ENCODE data around the gene GTF3C4. TPM values are rescaled to one million over a fixed set of nuclear protein-coding genes. Genes with fewer than 3 reads are reported as not detected.

The GTF3C4 gene
- total RNA-seq, 2 donors from 2014 or later: 16.0 to 17.3 TPM

DNA sequence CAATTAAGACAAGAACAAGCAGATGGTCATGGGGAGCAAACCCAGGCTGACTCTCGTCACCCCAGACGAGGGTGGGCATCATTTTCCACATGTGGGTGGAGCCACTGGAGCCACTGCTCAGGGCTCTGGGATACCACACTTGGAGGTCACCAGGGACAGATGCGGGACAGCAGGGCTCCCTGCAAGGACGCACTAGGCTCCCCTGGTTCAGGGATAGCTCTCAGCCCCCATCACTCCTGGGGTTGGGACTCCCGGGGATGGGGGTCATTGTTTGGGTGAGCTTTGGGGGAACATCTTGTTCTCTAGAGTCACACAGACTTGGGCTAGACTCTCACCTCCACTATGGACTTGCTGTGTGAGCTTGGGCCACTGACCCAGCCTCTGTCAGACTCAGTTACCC is 57.8 kb downstream of the GTF3C4 start:
- Histone ChIP-seq H3K4me3 (no peak overlapping the region), H3K36me3 (no peaks in the 10 kb centered on the region), H3K4me1 (replicated peaks) (no peaks in the 10 kb centered on the region), H3K9me3 (no peaks in the 10 kb centered on the region), H3K27me3 (replicated peaks; ENCODE audit: insufficient read depth) (no peaks in the 10 kb centered on the region), H3K27ac (no peak overlapping the region)
- 88% methylated on average over 4 of the region's 5 CpGs for WGBS
- no peak for TF ChIP-seq CTCF (IDR thresholded peaks at IDR 0.05)
- no peak for TF ChIP-seq POLR2AphosphoS5 (IDR thresholded peaks at IDR 0.05)
- TF ChIP-seq POLR2A (IDR thresholded peaks at IDR 0.05): no peak
- intact Hi-C loops (cut with DNase I): no loop called here
- DNase-seq (ENCODE audit: low spot score): no peak

DNA sequence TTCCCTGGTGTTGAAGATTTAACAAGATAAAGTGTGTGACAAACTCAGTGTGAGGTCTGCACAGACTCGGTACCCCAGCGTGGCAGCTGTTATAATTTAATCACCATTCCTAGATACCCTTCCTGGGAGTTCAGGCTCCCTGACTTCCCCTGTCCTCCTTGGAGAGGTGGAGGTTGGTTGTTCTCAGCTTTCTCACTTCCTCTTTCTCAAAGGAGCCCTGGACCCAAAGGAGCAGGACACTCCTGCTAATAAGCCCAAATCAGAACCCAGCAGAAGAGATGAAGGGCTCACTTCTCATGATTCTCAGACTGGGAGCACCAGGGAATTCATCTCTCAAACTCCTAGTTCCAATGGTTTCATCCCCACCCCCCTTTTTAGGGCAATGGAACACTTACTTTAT is 58.2 kb downstream of the GTF3C4 start:
- H3K36me3 ChIP-seq: no peaks in the 10 kb centered on the region
- no peaks in the 10 kb centered on the region for H3K27me3 ChIP-seq (replicated peaks; ENCODE audit: insufficient read depth)
- no peak overlapping the region for H3K27ac ChIP-seq
- no peaks in the 10 kb centered on the region for H3K9me3 ChIP-seq
- TF ChIP-seq POLR2A (IDR thresholded peaks at IDR 0.05): no peak
- TF ChIP-seq POLR2AphosphoS5 (IDR thresholded peaks at IDR 0.05): no peak
- TF ChIP-seq CTCF (IDR thresholded peaks at IDR 0.05): no peak
- H3K4me3 ChIP-seq: no peak overlapping the region
- 67% methylated on average over 2 of the region's 2 CpGs for WGBS
- intact Hi-C loops (cut with DNase I): no loop called here
- no peak for DNase-seq (ENCODE audit: low spot score)
- H3K4me1 ChIP-seq (replicated peaks): no peaks in the 10 kb centered on the region

DNA sequence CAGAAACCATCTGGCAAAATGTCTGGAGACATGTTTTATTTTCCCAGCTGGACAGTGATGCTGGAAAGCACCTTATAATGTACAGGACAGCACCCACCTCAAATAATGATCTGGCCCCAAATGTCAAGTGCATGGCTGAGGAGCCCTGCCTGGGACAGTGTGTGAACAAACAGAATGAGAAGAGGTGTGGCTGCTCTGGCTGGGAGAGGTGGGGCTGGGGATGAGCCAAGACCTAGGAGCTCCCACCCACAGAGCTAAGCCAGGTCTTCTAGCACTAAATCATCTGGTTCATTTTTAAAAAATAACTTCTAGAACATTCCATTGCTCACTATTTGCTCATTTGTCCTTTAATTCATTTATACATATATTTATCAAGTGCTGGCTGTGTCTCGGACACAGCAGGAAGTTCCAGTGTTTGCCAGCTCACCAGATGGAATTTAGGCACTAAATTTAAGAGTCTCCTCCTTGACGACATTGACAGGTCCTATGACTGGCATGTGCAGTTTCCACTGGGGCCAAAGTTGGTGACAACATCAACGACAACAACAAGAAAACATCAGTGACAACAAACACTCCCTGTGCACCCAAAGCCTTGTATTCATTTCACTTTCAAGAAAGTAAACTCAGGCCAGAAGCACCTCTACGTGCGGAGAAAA is 59.1 kb downstream of the GTF3C4 start:
- intact Hi-C loops (cut with DNase I): no loop called here
- WGBS: 50% methylated on average over 5 of the region's 5 CpGs

GRCh38 chr9:132730054-132731033 is 60.1 kb downstream of the GTF3C4 start:
- Histone ChIP-seq H3K4me1 (replicated peaks) (no peaks in the 10 kb centered on the region), H3K27ac (no peak overlapping the region), H3K9me3 (no peaks in the 10 kb centered on the region), H3K27me3 (replicated peaks; ENCODE audit: insufficient read depth) (no peaks in the 10 kb centered on the region), H3K36me3 (no peaks in the 10 kb centered on the region), H3K4me3 (no peak overlapping the region)
- no peak for DNase-seq (ENCODE audit: low spot score)
- TF ChIP-seq POLR2AphosphoS5 (IDR thresholded peaks at IDR 0.05) (no peak), CTCF (IDR thresholded peaks at IDR 0.05) (no peak), POLR2A (IDR thresholded peaks at IDR 0.05) (no peak)
- WGBS: 76% methylated on average over 16 of the region's 16 CpGs
- intact Hi-C loops (cut with DNase I): no loop called here

More for the DNA sequence above, 59.1 kb downstream of the GTF3C4 start:
- no peak for TF ChIP-seq POLR2A (IDR thresholded peaks at IDR 0.05)
- no peak for TF ChIP-seq POLR2AphosphoS5 (IDR thresholded peaks at IDR 0.05)
- no peak for TF ChIP-seq CTCF (IDR thresholded peaks at IDR 0.05)
- no peaks in the 10 kb centered on the region for H3K4me1 ChIP-seq (replicated peaks)
- no peak overlapping the region for H3K4me3 ChIP-seq
- H3K9me3 ChIP-seq: no peaks in the 10 kb centered on the region
- no peaks in the 10 kb centered on the region for H3K27me3 ChIP-seq (replicated peaks; ENCODE audit: insufficient read depth)
- no peak for DNase-seq (ENCODE audit: low spot score)
- no peak overlapping the region for H3K27ac ChIP-seq
- H3K36me3 ChIP-seq: no peaks in the 10 kb centered on the region
